Renal cortical epithelial cell (primary cell): Measurements from ENCODE around the gene LIN37. TPM values are rescaled to one million over a fixed set of nuclear protein-coding genes. Genes with fewer than 3 reads are reported as not detected.

ENCODE experiments used
- DNase-seq: peaks from one replicate; pipeline ENCODE4 v3.0.0-alpha.2; 2011; ENCODE audit warnings: low read depth
- total RNA-seq: library from RNA; depleted of rRNA; stranded (reverse); fragments of >200 nt; gene quantifications from 2 replicates; pipeline ENCODE4 v1.2.3, GENCODE V29; 2014

The LIN37 gene
- total RNA-seq: 2.6 and 6.4 TPM in 2 replicates

DNA sequence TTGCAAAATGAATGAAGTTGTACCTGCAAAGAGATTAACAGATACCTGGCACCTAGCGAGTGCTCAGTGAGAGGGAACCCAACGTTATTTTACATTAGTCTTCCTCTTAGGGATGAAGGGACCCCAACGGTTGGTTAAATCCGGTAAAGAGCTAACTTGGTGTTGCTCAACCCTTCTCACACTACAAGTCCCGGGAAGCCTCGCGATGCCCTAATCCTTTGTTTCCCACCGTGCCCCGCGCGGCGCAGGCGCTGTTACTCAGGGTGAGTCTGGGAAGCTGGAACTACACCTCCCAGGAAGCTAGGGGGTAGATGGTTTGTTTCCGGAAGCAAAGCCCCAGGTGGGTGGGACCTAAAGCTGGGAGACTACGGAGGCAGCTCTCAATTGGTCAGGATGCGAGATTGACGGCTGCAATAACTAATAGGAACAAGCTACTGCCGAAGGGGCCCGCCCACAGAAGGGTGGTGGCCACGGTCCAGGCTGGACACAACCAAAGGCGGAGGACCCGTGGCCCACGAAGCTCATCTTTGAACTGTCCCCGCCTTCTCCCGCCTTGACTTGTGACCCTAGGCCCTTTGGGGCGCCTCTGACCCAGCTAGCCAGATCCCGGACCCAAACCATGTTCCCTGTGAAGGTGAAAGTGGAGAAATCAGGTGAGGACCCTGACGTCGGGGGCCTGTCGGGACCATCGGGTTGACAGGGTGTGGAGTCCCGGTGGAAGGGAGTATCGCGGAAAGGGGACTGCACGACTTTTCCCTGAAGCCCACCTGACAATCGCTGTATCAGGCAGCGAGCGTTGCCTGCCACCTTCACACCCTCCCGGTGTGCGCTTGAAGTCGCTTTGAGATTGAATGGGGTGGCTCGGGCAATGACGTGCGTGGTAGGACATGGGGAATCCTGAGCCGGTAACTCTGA lies at the start of gene LIN37:
TSS of gene LIN37 (plus strand) at position 471 of the 915 bp plus-strand sequence. CDS start at position 620, 149 bp downstream.
- DNase-seq: peak; percentile 99

- DNase-seq: peak; percentile 95
These were observed 46.0 kb upstream of the LIN37 start for GRCh38 chr19:35702223-35703012.

- no peak for DNase-seq
These were observed 45.0 kb upstream of the LIN37 start for GRCh38 chr19:35703343-35703742.

GRCh38 chr19:35704218-35704617 lies 44.2 kb upstream of the LIN37 start, which contains the start of gene ZBTB32:
TSS of gene ZBTB32 (plus strand) at chr19:35704558. CDS start at chr19:35714627, 10,069 bp downstream.
- DNase-seq: peak; percentile 40

DNA sequence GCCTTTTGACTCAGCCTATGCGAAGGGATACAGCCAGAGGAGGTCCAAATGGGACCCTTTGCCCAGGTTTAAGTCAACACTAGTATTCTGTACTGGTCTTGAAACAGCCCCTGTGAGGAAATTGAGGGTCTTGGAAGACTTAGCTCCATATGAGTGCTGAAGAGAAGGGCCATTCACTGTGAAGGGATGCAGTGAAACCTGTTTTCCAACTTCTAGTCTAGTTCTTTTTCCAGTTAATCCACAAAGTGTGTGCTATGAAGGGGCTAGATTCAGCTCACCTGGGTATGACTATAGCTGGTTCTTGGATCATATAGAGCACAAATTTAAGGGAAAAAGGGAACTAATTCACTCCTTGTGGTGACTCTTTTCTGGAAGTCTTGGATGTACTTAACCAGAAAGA lies 40.0 kb upstream of the LIN37 start:
- no peak for DNase-seq

DNA sequence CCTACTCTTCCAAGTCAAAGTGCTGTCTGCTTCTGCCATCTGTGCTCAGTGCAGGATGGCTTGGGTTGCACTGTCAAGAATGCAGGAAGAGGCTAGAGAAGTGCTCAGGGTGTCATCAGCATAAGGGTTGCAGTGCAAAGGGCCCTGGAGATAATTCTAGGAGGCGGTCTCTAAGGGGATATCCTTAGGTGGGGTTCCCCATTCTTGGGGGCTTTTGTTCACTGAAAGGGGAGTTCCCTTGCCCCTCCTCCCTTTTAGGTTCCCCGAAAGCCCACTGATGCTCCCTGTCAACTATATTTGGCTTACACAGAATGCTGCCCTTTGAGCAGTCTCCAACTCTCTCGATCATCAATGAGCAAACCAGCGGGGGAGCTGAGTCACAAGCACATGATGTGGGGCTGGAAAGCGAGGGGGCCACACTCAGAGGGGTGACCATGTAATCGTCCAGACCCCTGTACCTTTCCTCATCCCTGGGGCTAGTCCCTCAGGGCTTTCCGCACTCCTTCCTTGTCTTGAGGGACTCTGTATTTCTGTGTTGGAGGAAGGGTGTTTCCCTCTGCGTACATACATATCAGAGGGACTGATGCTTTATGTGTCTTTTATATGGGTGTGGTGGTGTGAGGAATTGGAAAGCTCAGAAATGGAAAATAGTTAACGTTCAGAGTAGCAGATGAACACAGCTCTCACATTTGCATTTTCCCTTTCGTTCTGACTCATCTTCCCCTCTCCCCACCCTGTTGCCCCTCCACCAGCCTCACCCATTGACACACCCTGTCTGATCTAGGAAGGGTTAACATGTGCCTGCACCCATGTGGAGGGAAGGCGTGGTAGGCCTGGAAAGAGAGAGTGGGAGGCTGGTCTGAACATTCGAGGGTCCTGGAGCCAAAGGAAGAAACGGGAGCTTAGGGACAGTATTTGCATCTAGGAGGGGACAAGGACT lies 37.3 kb upstream of the LIN37 start:
- no peak for DNase-seq

DNA sequence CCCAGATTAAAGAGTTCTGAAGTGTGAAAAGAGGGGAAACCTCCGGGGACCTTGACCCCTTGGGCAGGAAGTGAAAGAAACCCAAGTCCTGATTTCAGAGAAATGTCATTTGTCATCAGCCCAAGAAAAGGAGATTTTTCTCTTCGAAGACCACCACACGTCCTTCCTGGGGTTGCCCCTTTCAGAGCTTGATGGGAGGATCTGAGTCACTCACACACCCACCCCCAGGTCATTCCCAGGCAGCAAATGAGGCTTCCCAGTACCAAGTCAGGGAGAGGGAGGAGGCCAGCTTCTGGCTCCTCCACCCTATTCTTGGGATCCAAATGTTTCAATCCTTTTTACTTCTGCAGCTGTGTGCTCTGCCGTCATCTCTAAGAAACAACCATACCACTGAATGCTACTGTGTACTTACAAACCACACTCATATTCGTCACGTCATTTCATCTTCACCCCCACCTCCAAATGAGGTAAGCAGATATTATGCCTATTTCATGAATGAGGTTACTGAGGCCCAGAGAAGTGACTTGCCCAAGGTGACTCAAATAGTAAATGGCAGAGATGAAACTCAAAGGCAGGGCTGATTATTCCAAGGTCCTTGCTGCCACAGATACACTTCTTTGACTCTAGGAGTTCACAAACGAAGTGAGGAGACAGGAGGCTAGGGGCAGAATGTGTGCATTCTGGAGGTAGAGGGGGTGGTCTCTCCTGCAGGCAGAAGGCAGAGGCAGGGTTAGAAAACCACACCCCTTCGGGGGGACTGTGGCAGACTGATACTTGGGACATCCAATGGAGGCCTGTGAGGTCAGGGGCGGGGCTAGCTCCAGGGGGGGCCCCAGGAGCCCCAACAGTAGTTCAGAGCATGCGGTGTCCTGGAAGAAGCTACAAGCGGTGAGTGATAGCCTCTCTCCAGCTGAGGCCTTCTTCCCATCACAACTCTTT lies 35.5 kb upstream of the LIN37 start:
- no peak for DNase-seq

DNA sequence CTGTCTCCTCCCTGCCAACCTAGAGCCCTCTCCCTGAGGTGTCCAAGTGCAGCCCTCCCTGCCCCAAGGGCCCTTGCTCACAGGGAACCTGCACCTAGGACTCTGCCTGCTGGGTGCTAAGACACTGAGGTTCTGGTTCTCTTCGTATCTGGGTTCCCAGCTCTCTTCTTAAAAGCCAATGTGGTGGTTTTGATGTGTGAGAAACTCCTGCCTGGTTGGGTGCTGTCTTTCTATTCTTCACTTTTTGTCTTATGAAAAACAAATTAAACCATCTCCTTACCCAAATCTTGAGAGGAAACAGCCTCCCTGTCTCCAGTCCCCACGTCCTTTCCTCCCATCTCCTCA lies 34.9 kb upstream of the LIN37 start:
- DNase-seq: no peak

DNA sequence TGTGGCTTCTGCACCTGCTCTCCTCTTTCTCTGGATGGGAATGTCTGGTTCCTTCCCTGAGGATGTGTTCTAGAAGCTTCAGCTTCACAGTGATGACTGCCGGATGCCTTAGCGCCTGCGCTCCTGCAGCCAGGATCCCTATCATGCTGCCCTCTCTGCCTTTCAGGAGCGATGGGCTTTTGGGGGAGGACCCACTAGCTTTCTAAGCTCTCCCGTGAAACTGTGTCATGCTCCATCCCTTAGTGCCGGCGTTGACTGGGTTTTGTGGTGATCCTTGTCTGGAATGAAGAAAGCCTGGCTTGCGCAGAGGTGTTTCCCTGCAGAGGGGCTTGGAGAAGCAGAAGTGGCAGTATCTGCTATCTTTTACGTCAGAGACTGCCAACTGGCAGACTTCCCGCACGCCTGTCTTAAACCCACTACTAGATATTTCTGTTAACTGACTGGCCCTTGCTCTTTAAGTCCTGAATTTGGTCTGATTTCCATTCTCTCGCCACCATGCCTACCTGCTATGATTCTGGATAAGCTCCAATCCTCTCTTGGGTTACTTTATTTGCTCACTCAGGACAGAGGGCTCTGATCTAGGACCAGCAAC lies 34.4 kb upstream of the LIN37 start:
- no peak for DNase-seq

- no peak for DNase-seq
These were observed 33.6 kb upstream of the LIN37 start for GRCh38 chr19:35714601-35715354.

DNA sequence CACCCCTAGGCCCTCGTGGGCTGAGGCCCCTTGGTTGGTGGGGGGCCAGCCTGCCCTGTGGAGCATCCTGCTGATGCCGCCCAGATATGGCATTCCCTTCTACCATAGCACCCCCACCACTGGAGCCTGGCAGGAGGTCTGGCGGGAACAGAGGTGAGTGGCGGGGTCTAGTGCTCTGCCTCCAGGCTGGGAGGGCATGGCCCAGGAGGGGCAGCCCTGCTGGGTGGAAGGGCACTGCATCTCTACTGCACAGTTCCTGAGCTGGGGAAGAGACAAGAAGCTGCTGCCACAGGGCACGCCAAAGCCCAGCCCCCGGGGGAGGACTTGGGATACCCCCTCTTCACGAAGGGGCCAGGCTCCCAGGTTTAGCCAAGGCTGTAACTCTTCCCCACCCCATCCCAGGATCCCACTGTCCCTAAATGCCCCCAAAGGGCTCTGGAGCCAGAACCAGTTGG lies 33.0 kb upstream of the LIN37 start:
- no peak for DNase-seq

GRCh38 chr19:35715981-35716800 lies 32.2 kb upstream of the LIN37 start:
- DNase-seq: no peak

- peak; percentile 86 for DNase-seq
These were observed 31.3 kb upstream of the LIN37 start for GRCh38 chr19:35716801-35717664.

DNA sequence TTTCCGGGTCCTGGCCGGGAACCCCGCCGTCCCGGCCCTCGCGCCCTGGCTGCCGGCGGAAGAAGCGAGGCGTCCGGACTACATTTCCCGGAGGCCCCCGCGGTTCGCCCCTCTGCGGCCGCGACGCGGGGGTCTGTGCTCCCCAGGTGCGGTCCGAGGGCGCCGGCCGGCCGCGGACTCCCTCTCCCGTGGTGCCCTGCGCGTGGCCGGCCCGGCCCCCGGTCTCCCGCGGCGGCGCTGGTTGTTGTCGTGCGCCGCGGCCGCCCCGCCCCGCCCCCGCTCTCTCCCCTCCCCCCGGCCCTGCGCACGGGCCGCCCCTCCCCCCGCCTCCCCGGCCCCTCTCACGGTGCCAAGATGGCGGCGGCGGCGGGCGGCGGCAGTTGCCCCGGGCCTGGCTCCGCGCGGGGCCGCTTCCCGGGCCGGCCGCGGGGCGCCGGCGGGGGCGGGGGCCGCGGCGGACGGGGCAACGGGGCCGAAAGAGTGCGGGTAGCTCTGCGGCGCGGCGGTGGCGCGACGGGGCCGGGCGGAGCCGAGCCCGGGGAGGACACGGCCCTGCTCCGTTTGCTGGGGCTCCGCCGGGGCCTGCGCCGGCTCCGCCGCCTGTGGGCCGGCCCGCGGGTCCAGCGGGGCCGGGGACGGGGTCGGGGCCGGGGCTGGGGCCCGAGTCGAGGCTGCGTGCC lies 30.6 kb upstream of the LIN37 start, which contains the start of gene KMT2B:
TSS of gene KMT2B (plus strand) at position 339 of the 680 bp plus-strand sequence. CDS start at position 355, 16 bp downstream.
- no peak for DNase-seq

- DNase-seq: no peak
These were observed 29.9 kb upstream of the LIN37 start for GRCh38 chr19:35718345-35719041.
